ENCODE measurements around the gene TTLL1.
"Not testable (repeated sequence)": the region's sequence is repeated elsewhere in the genome, so short reads cannot be mapped to it uniquely, and the experiment has no call there.

Gene TTLL1

GRCh38 chr22:43118024-43118849, 29.0 kb upstream of the TTLL1 start:
- Mint-ChIP-seq H3K9me3 (no peaks in the 10 kb centered on the region), H3K4me1 (no peaks in the 10 kb centered on the region), H3K27ac (no peak overlapping the region), H3K4me3 (no peak overlapping the region), H3K36me3 (no peaks in the 10 kb centered on the region)
- ATAC-seq (no peak), DNase-seq (ENCODE audit: low spot score in 2 of 2) (no peak)

- H3K4me3 Mint-ChIP-seq, result no peak overlapping the region
- H3K27ac Mint-ChIP-seq, result no peak overlapping the region
- no peak for ATAC-seq
- DNase-seq (ENCODE audit: low spot score in 2 of 2), result no peak
- no peaks in the 10 kb centered on the region for H3K36me3 Mint-ChIP-seq
- no peaks in the 10 kb centered on the region for H3K9me3 Mint-ChIP-seq
- no peaks in the 10 kb centered on the region for H3K4me1 Mint-ChIP-seq
Observed at GRCh38 chr22:43116932-43117331, 27.7 kb upstream of the TTLL1 start.

- Mint-ChIP-seq H3K9me3 (no peaks in the 10 kb centered on the region), H3K4me1 (no peaks in the 10 kb centered on the region), H3K27ac (no peak overlapping the region), H3K4me3 (no peak overlapping the region), H3K36me3 (no peaks in the 10 kb centered on the region)
- ATAC-seq (no peak), DNase-seq (ENCODE audit: low spot score in 2 of 2) (no peak)
Observed at GRCh38 chr22:43114958-43115357, 25.8 kb upstream of the TTLL1 start.

- Mint-ChIP-seq H3K27ac (no peak overlapping the region), H3K9me3 (no peaks in the 10 kb centered on the region), H3K4me1 (no peaks in the 10 kb centered on the region), H3K4me3 (no peak overlapping the region), H3K36me3 (no peaks in the 10 kb centered on the region)
- no peak for ATAC-seq
- DNase-seq (ENCODE audit: low spot score in 2 of 2), result no peak
Observed at GRCh38 chr22:43113526-43114251, 24.5 kb upstream of the TTLL1 start.

GRCh38 chr22:43110927-43111623, 21.9 kb upstream of the TTLL1 start:
- H3K9me3 Mint-ChIP-seq, result no peaks in the 10 kb centered on the region
- no peak overlapping the region for H3K27ac Mint-ChIP-seq
- H3K36me3 Mint-ChIP-seq, result no peaks in the 10 kb centered on the region
- peak overlapping the region; percentile 65 for H3K4me3 Mint-ChIP-seq
- DNase-seq (ENCODE audit: low spot score in 2 of 2), result peak in 1 of 2 donors; percentile 52
- no peaks in the 10 kb centered on the region for H3K4me1 Mint-ChIP-seq
- ATAC-seq, result peak; percentile 70

DNA sequence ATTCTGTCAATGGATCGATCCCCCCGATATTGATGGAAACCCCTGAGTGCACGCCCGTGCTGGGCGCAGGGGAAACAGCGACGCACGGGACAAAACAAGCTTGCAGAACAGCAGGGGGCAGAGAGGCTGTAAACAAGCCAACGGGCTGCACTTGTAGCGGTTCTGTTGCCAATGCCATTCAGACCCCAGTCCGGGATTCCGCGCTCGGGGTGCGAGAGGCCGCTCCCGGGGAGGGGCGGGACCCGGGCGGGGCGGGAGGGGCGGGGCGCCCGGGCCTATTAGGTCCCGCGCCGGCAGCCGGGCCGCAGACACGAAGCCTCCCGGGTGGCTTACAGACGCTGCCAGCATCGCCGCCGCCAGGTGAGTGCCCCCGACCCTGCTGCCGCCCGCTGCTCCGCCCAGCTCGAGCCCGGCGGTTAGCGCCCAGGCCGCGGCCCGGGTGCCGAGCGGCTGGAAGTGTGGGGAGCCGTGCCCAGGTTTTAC, 21.3 kb upstream of the TTLL1 start, which contains the start of gene BIK:
TSS of gene BIK (plus strand) at position 307 of the 483 bp plus-strand sequence. CDS start 13,273 bp downstream, outside the sequence.
- no peak within 1 kb of the TSS for H3K27ac Mint-ChIP-seq

GRCh38 chr22:43109921-43110443, 20.8 kb upstream of the TTLL1 start:
- Mint-ChIP-seq H3K4me3 (peak overlapping the region; percentile 65), H3K36me3 (no peaks in the 10 kb centered on the region), H3K9me3 (no peaks in the 10 kb centered on the region), H3K27ac (no peak overlapping the region), H3K4me1 (no peaks in the 10 kb centered on the region)
- ATAC-seq (no peak), DNase-seq (ENCODE audit: low spot score in 2 of 2) (no peak)

More for the DNA sequence above, 21.3 kb upstream of the TTLL1 start, which contains the start of gene BIK:
- Mint-ChIP-seq H3K36me3 (no peaks in the 10 kb centered on the region), H3K4me1 (no peaks in the 10 kb centered on the region), H3K4me3 (peak within 1 kb of the TSS; percentile 65), H3K9me3 (no peaks in the 10 kb centered on the region)
- DNase-seq (ENCODE audit: low spot score in 2 of 2) (peak; percentile 12 to 62), ATAC-seq (peak; percentile 73)

GRCh38 chr22:43109511-43109910, 20.3 kb upstream of the TTLL1 start:
- Mint-ChIP-seq H3K4me3 (peak overlapping the region; percentile 65), H3K4me1 (no peaks in the 10 kb centered on the region), H3K36me3 (no peaks in the 10 kb centered on the region), H3K27ac (no peak overlapping the region), H3K9me3 (no peaks in the 10 kb centered on the region)
- no peak for DNase-seq (ENCODE audit: low spot score in 2 of 2)
- ATAC-seq, result no peak

DNA sequence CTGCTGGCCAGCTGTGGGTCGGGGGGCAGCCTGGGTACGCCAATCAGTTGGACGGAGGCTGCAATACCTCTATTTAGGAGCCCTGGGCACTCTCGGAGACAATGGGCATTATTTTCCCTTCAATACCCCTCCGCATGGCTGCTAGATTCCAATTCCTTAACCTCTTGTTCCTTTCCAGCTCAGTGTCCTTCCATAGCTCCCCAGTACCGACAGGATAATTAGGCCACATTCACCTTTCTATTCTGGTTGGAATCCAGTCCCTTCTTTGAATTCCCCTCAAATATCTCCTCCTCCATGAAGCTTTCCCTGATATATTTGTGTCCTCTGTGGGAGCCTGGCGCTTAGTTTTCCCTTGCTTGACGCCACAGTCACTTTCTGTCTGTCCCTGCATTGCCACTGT, 17.1 kb upstream of the TTLL1 start:
- Mint-ChIP-seq H3K4me3 (no peak overlapping the region), H3K27ac (no peak overlapping the region), H3K9me3 (no peaks in the 10 kb centered on the region), H3K4me1 (peaks cover 10% of the 10 kb centered on the region), H3K36me3 (no peaks in the 10 kb centered on the region)
- DNase-seq (ENCODE audit: low spot score in 2 of 2), result no peak
- no peak for ATAC-seq

DNA sequence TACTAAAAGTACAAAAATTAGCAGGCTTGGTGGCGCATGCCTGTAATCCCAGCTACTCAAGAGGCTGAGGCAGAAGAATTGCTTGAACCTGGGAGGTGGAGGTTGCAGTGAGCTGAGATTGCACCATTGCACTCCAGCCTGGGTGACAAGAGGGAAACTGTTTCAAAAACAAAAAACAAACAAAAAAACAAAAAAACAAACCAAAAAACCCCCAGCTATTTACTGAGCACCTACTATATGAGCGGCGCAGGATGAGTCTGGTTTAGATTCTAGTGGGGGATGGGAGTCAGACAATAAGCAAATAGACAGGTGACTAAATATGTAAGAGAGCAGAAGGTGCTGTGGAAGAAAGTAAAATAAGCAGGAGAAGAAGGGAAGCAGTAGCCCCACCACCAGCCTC, 15.8 kb upstream of the TTLL1 start:
- not testable (repeated sequence) for H3K27ac Mint-ChIP-seq; H3K4me3 Mint-ChIP-seq; H3K4me1 Mint-ChIP-seq; ATAC-seq; H3K36me3 Mint-ChIP-seq; H3K9me3 Mint-ChIP-seq; DNase-seq (ENCODE audit: low spot score in 2 of 2)

DNA sequence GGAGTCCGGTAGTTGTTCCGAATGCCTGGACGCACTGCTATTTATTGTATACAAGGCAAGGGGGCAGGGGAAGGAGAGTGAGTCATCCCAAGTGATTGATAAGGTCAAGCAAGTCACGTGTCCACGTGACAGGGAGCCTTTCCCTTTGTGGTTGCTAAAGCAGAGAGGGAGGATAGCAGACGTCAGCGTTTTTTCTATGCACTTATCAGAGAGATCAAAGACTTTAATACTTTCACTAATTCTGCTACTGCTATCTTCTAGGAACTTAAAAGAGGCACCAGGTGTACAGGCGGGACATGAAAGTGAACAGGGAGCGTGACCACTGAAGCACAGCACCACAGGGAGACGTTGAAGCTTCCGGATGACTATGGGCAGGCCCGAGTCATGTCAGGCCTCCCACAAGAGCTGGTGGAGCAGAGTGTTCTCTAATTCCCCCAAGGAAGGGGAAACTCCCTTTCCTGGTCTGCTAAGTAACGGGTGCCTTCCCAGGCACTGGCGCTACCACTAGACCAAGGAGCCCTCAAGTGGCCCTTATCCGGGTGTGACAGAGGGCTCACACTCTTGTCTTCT, 14.9 kb upstream of the TTLL1 start:
- not testable (repeated sequence) for H3K27ac Mint-ChIP-seq; H3K4me1 Mint-ChIP-seq; DNase-seq (ENCODE audit: low spot score in 2 of 2); H3K9me3 Mint-ChIP-seq; H3K36me3 Mint-ChIP-seq
- H3K4me3 Mint-ChIP-seq, result peak overlapping the region; percentile 3
- ATAC-seq, result peak; percentile 49

GRCh38 chr22:43101306-43101705, 12.1 kb upstream of the TTLL1 start:
- Mint-ChIP-seq H3K36me3 (no peaks in the 10 kb centered on the region), H3K27ac (no peak overlapping the region)
- no peak for ATAC-seq

GRCh38 chr22:43100225-43100624, 11.0 kb upstream of the TTLL1 start:
- Mint-ChIP-seq H3K9me3 (peaks cover 3% of the 10 kb centered on the region), H3K4me3 (no peak overlapping the region), H3K27ac (peak overlapping the region; percentile 24), H3K36me3 (no peaks in the 10 kb centered on the region), H3K4me1 (peaks cover 10% of the 10 kb centered on the region)
- DNase-seq (ENCODE audit: low spot score in 2 of 2), result no peak
- ATAC-seq, result peak; percentile 51

More at GRCh38 chr22:43101306-43101705, 12.1 kb upstream of the TTLL1 start:
- no peaks in the 10 kb centered on the region for H3K9me3 Mint-ChIP-seq
- DNase-seq (ENCODE audit: low spot score in 2 of 2), result no peak
- H3K4me3 Mint-ChIP-seq, result no peak overlapping the region
- H3K4me1 Mint-ChIP-seq, result peaks cover 10% of the 10 kb centered on the region

DNA sequence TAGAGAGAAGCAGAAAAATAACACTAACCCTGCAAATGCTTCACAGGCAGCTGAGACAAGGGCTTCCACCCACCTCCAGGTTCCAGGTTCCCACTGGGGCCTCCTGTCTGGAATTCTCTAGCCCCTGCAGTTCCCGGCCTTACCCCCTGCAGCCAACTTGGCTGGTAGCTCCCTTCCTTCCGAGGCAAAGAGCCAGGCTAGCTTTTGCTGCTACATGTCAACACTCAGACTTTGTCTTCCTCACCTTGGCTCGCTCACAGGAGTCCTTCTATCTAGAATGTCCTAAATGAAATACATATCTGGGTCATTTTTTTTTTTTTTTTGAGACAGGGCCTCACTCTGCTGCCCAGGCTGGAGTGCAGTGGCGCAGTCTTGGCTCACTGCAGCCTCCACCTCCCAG, 9.9 kb upstream of the TTLL1 start:
- Mint-ChIP-seq H3K27ac (no peak overlapping the region), H3K4me1 (peaks cover 6% of the 10 kb centered on the region), H3K36me3 (no peaks in the 10 kb centered on the region), H3K4me3 (no peak overlapping the region), H3K9me3 (peaks cover 3% of the 10 kb centered on the region)
- DNase-seq (ENCODE audit: low spot score in 2 of 2) (no peak), ATAC-seq (no peak)

DNA sequence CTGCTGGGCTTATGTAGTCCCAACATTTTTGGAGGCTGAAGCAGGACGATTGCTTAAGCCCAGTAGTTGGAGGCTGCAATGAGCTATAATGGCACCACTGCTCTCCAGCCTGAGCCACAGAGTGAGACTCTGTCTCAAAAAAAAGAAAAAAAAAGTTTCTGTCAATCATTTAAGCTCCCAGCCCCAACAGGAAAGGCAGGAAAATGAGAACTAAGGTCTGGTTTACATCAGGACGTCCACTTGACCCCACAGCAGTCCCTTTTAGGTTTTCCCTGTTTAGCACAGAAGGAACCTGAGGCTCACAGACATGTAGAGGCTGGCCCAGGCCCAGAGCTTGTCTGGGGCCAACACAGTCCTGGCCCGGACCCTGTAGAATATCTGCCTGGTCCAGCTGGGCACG, 9.2 kb upstream of the TTLL1 start:
- Mint-ChIP-seq H3K27ac (no peak overlapping the region), H3K4me1 (no peaks in the 10 kb centered on the region), H3K36me3 (no peaks in the 10 kb centered on the region), H3K9me3 (peaks cover 3% of the 10 kb centered on the region), H3K4me3 (no peak overlapping the region)
- DNase-seq (ENCODE audit: low spot score in 2 of 2) (no peak), ATAC-seq (no peak)
